ENCODE data around the gene STRIP2.

- TF ChIP-seq POLR2A (IDR thresholded peaks at IDR 0.05) = no peak
- TF ChIP-seq CTCF (IDR thresholded peaks at IDR 0.05) = no peak
Measured at GRCh38 chr7:129422727-129423126, 11.5 kb upstream of the STRIP2 start.

Measured in breast epithelium (tissue), 3 donors.